HG03196 (cell line): ENCODE results near the gene COL19A1.
"Not testable (repeated sequence)": the region's sequence is repeated elsewhere in the genome, so short reads cannot be mapped to it uniquely, and the experiment has no call there.

ENCODE experiments used
- ATAC-seq: cut with Tn5 transposase; IDR thresholded peaks from one replicate; pipeline ENCODE4 v1.9.1; 2021; ENCODE audit not compliant: unreplicated experiment

COL19A1 gene

DNA sequence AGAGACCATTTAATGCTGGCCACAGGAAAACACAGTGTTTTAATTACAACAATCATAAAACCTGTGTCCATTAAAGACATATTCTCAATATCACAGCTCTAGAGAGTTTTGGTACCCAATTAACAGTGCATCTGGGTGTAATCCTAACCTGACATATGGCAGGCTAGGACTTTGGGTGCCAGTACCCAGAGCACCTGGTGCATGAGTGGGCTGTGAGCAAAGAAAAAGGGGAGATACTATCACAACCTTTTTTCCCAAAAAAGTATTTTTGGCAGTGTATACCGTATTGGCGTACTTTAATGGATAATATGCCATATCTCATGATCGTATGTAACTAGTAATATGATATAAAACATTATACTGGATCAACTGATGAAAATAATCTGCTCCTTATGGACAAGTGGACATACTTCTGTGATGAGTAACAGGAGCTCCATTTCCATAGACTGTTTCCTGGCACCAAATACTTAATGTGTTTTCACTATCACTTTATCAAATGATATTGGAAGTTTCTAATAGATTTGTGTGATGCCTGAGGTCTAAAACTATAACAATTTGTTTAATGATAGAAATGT is 91.7 kb downstream of the COL19A1 start:
- no peak for ATAC-seq

DNA sequence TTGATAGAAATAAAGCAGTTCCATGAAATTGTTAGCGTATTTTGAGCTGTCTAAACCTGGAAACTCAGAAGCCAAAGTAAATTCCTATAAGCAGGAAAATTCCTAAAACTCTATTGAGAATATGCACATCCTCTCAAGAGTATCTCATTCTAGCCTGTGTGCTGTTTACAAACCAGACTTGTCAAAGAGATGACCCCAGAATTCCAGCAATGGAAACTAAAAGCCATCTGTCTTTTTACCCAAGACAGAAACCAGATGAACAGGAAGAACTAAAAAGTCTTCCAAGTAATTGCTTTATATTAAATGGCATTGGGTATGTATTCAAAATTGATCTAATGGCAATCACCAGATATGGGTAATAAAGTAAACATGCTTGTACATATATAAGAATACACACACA is 92.6 kb downstream of the COL19A1 start:
- ATAC-seq: no peak

DNA sequence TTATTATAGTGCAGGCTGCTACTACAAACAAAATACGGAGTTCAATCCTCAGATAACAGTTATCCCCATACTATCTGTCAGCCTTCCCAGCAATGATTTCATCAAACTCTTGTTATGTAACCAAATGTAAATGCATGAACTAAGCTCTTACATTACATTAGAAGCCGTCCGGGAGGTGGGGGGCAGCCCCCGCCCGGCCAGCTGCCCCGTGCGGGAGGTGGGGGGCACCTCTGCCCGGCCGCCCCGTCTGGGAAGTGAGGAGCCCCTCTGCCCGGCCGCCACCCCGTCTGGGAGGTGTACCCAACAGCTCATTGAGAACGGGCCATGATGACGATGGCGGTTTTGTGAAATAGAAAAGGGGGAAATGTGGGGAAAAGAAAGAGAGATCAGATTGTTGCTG is 99.6 kb downstream of the COL19A1 start:
- not testable (repeated sequence) for ATAC-seq

DNA sequence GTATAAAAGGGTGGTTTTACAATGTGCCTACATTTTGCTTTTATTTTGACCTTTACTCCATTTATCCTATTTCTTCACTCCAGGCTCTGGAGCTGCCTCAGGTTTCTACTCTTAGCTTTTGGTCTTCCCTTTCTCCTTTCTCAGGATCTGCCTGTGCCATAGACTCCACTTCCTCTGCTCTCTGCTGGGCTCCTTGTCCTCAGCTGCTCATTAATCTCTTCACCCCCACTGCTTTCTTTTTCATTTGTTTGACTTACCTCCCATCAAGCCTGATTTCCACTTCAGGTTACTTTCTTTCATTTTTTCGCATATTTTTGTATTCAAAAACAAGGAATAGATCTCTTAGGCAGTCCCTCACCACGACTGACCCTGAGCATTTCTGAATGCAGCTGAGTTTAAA is 106.8 kb downstream of the COL19A1 start:
- ATAC-seq: no peak

DNA sequence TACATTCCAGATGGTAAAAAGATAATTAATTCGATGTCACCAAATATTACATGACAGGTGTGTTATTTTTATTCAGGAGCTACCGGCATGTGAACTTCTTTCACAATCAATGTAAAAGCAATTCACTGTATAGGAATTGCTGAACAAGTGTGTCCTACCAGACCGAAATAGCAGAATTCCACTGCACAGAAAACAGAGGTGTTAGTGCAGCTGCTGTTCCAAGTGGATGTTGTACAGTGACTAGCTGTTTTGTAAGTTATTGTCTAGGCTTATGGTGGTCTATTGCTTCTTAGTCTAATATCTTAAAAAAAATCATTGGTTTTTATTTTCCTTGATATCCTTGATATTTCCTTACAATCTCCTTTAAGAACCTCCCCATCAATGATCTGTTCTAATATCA is 107.4 kb downstream of the COL19A1 start:
- ATAC-seq: no peak

DNA sequence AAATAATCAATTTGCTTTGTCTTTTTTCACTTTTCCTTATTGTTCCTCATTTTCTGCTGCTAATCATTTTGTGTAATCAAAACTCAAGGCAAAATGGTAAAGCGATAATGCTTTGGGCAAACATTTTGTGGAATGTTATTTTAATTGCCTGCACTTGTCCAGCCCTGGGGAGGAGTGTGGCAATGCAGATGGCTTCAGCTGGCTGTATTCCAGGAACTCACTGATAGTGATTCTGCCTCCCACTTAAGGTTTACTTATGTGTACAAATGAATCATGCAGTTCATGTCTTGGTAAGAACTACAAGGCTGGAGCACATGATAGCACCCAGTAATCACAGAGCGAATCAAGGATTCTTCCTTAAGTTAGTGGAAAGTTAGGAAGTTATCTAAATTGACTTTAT is 107.8 kb downstream of the COL19A1 start:
- no peak for ATAC-seq

DNA sequence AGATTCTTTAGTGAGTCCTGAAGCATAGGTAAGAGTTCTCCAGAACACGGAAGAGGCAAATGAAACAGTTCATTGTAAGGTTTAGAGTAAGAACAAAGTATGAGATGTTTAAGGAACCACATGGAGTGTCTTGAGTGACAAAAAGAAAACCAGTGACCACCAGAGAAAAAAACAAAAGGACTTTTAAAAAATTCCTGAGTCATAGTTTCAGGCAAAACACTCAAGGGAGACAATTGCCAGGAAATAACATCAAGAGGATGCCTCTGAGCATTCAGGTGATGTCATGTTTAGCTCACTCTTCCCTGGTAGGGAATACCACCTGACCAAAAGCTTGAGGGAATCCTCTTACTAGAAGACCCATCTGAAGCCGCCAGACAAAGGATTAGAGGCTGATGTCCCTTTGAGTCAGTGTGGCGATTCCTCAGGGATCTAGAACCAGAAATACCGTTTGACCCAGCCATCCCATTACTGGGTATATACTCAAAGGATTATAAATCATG is 110.3 kb downstream of the COL19A1 start:
- no peak for ATAC-seq

DNA sequence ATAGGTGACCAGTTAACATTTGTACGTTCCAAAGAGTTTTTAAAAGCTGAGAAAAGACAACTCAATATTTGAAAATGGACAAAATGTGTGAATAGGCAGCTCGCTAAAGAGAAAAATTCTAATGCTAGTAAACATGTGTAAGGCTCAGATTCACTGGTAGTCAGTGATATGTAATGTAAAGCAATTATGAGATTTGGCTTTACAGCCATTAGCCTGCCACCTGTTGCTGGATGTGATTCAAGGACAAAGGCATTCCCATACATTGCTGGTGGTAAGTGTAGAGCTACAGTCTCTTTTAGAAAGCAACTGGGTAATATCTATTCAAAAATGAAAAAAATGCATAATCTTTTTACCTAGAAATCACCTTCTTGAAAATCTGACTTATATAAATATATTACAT is 114.3 kb downstream of the COL19A1 start:
- no peak for ATAC-seq

DNA sequence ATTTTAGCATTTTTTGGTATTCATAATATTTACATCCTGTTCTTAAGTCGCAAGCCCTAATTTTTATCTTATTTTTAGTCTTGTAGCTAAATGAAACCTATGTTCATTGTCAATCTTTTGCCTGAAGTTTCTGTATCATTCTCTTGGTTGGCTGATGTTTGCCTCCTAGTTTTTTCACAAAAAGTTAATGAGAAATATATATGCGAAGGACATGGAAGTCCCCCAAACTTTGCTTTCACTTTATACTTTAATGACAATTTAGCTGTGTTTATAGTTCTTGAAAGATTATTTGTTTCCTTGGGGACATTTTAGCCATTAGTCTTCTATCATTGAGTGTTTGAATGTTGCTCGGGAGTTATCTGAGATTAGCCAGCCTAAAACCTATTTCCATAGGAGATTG is 118.2 kb downstream of the COL19A1 start:
- no peak for ATAC-seq

DNA sequence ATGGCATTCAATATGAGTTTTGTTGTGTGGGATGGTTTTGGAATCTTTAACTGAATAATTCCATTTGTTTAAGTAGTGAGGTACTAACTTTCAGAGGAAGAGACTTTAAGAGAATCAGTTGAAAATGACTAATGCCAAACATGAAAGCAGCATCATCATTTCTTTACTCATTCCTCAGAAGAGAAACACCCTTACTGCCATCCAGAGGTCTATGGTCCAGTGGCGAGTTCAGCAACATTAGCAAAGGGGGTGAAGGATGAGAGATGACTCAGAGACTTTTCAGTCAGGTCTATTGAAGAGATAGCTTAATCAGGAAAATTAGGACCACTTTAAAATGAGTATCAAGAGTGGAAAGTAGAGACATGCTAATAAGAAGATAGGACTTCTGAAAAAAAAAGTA is 118.8 kb downstream of the COL19A1 start:
- peak; percentile 78 for ATAC-seq

DNA sequence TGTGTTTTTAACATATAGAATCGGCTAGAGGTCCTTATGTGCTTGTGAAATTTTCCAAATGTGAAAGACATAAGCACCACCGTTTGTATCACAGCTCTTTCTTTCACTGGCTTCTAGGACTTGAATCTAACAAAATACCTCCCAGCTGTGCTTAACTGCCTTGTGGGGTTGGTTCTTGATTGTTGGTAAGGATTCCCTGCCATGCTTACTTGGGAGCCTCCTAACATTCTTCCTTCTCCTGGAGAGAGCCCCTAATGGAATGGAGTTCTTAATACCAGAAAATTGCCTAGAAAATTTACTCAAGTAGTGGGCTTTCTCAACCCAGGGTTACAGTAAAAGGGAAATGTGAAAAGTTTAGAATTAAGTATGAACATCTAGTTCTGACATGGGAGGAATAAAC is 121.2 kb downstream of the COL19A1 start:
- ATAC-seq: no peak

DNA sequence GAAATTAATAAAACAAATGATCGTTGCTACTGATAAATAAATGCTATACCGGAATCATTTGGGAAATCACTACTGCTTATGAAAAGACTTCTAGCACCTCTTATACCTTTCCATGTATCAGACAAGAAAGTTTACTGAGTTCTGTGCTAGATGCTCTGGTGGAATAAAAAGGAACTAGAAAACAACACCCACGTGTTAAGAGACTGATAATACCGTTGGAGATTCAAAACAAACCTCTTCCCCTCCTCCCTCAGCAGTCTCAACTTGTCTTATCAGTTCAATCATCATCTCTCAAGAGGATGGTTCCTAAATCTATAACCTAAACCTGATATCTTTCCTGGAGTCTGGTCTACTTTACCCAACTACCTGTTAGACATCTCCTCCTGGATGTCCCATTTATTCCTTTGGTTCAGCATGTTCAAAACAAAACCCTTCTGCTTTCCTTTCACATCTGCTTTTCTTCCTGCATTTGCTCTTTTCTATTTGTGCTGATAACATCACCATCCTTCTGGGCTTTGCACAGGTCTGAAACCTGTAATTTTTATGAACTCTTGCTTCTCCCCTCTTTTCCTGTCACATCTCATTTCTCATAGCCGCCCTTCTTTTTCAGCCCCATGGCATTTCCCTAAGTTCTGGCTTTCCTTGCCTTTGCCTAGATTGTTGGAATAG is 122.2 kb downstream of the COL19A1 start:
- no peak for ATAC-seq

DNA sequence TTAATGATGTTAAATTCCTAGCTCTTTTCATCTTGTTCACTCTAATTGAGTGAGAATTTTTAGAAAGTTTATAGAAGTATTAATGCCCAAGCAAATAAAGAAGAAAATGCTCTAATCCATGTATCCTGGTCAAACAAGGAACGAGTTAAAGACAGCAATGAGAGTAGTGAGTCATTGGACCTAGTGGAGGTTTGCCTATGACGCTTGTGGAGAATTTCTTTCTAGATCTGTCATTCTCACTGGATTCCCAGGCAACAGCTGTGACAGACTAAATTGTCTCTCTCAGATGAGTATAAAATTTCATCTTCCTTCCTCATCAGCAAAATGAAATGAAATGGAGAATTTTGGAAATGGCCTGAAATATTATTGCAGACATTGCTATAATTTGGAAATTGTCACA is 127.9 kb downstream of the COL19A1 start:
- ATAC-seq: no peak

DNA sequence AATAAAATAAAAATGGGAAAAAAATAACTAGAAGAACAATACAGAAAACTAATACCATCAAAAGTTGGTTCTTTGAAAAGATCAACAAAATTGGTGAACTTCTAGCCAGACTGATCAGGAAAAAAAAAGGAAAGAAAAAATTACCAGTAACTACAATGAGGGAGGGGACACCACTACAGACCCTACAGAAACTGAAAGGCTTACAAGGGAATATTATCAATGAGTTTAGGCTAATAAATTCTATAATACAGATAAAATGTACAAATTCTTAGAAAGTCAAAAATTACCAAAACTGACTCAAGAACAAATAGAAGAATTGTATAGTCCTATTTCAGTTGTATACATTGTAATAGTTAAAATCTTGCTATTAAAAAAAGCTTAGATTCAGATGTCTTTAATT is 141.8 kb downstream of the COL19A1 start:
- no peak for ATAC-seq

DNA sequence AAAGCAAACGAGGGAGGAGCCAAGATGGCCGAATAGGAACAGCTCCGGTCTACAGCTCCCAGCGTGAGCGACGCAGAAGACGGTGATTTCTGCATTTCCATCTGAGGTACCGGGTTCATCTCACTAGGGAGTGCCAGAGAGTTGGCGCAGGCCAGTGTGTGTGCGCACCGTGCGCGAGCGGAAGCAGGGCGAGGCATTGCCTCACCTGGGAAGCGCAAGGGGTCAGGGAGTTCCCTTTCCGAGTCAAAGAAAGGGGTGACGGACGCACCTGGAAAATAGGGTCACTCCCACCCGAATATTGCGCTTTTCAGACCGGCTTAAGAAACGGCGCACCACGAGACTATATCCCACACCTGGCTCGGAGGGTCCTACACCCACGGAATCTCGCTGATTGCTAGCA is 144.0 kb downstream of the COL19A1 start:
- not testable (repeated sequence) for ATAC-seq

DNA sequence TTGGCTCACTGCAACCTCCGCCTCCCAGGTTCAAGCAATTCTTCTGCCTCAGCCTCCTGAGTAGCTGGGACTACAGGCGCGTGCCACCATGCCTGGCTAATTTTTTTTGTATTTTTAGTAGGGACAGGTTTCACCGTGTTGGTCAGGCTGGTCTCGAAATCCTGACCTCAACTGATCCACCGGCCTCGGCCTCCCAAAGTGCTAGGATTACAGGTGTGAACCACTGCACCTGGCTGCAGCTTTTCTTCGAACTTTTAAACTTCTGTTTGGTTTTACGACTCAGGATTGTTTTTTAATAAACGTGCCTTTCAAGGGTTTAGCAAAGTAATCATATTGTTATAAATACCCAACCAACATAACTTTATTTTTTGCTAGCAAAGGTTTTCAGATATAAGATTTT is 156.8 kb downstream of the COL19A1 start:
- ATAC-seq: not testable (repeated sequence)

DNA sequence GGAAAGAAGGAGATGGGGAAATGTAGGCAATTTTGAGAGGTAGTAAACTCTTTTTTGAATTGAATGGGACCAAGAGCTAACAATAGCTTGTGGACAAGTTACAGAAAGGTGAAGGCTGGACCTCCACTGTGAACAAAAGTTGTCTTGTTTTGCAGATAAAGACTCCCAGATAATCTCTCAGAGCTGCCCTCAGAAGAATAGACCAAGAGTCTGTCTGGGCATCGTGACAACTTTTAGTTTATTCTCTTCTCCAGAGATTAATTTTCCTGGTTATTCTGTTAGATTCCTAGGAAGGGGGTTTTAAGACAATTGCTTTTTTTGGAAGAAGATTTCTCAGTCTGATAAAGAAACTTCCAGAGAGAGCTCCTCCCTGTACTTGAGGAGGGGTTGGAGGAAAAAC is 161.9 kb downstream of the COL19A1 start:
- ATAC-seq: no peak

DNA sequence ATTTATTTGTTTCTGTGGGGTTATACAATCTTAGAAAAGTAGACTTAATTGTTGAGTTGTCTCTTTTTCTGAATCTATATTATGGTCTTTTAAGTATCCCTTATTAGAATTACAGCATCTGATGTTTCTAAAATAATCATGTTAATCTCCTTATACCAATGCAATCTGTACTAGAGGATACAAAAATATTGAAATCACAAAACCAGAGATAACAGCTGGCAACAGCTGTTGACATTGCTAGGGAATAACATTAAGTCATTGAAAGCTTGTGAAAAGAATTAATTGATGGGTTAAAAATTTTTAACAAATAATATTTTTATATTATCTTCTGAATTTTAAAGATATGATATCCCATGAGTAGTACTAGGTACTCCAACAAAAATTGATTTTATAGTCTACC is 162.6 kb downstream of the COL19A1 start:
- no peak for ATAC-seq

DNA sequence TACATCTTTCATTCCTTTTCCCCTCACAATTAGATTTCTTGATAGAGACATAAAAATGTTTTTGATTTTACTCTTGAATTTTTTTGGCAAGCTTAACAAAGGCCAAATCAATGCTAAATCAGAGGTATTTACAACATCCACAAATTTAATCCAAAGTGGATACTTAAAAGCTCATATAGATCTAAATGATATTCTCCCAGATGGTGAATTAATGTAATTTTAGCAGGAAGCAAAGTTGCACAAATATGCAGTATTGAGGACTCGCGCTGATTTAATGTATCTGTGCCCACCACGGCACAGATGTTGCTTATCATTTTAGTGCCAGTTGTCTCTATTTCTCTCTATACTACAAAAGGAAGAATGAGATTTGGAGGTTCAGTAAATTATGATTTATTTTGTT is 167.4 kb downstream of the COL19A1 start:
- ATAC-seq: no peak

DNA sequence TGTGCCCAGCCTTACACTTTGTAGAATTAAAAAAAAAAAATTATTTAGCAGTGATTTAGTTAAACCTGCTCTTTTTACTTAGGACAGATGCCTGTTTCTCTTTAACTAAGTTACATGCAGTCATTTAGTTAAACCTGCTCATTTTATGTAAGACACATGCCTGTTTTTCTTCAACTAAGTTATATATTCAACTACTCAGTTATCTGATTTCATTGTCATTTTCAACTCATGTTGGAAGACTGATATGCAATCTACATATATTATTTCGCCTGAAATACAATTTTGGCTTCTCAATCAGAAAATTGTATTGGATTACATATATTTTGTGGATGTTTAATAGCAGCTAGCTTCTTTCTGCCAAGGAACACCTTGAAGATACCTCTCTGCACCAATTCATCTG is 171.1 kb downstream of the COL19A1 start:
- ATAC-seq: no peak

DNA sequence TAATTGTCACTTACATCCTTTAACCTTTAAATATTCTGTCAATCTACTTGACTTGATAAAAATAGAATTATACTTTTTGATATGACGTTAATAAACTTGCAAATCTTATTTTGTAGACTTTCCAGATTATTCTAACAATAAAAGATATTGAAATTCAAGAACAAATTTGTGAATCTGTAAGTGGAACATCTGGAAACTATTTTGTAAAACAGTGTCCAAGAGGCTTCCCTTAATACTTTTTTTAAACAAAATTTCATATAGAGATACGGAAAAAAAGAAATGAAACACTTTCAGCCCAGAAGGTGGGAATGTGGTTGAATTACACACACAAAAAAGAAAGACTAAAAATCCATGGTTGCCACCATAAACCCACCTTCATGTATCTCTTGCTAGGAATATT is 174.4 kb downstream of the COL19A1 start:
- no peak for ATAC-seq

DNA sequence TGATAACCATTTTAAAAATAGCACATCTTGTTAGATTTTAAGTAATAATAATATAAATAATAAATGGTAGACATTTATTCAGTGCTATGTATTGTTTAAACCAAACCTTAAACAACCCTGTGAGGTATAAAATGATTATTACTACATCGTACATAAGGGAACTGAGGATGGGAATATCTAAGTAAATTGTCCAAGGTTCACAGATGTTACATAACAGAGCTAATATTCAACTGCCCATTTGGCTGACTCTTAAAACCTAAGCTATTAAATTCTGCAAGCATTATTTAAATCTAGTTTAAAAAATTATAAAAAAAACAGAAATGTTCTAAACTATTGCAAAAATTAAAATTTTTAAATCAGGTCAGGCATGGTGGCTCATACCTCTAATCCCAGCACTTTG is 175.1 kb downstream of the COL19A1 start:
- no peak for ATAC-seq

DNA sequence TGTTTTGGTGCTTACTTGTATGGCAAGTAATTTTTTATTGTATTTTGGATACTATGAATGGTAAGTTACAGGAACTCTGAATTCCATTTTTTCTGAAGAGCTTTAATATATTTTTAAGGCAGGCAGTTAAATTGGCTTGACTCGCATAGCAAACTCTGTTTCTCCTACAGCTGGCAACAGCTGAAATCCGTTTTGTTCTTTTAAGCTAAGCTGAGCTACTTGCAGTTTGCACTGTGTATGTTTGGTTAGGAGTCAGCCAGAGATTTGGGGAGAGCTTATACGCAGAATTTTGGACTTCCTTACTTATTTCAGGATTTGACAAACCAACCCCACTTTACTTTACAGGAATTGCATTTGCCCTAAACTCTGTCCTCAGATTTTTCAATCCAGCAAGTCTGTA is 179.1 kb downstream of the COL19A1 start:
- no peak for ATAC-seq
